Stimulated activated CD4-positive, alpha-beta T cell treated with anti-CD3 and anti-CD28 coated beads, Interleukin-4, amount 100 ng/mL, for 1 hour (primary cell): Measurements from ENCODE around the gene LBHD2.
A peak's percentile ranks its signal among the peaks of the same experiment; 100 is the strongest.

Experiments used
- DNase-seq: peaks from one replicate; pipeline ENCODE4 v3.0.0-alpha.2; 2020

LBHD2 gene

DNA sequence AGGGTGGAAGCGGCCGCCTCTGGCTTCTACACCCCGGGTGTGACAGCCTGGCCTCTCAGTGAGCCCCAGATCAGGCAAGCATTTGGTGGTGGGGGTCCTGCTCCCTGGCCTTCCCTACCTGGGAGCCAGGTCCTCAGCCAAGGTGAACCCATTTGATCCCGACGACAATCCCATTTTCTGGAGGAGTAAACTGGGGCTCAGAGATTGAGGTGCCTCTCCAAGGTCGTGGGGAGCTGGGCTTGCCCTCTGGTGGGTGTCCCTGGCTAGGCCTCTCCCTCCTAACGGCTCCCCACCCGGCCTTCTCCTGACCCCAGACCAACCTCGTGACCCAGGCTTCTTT is 7.8 kb downstream of the LBHD2 start:
- no peak for DNase-seq

DNA sequence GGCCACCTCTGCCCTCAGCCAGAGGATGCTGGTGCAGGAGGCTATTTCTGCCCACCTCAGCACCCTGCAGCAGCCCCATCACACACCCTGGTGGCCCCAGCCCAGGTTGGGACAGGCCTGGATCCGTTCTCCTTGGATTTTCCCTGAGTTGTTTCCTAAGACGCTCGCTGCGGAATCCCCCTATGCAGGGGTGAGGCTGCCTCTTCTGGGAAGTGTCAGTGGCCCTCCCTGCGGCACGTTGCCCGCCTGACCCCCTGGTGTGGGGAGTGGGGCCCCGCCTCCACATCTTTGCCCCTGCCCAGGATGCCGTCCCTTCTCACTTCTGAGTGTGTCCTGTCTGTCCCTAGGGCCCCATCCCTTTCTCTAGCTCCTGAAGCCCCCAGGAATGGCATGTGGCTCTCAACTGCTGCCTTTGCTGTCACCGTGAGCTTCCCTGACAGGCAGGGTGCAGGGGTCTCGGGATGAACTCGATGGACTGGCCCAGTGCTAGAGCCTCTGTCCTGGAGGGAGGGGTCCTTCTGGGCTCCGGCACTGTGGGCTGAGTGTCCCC is 9.9 kb downstream of the LBHD2 start:
- DNase-seq, result no peak

DNA sequence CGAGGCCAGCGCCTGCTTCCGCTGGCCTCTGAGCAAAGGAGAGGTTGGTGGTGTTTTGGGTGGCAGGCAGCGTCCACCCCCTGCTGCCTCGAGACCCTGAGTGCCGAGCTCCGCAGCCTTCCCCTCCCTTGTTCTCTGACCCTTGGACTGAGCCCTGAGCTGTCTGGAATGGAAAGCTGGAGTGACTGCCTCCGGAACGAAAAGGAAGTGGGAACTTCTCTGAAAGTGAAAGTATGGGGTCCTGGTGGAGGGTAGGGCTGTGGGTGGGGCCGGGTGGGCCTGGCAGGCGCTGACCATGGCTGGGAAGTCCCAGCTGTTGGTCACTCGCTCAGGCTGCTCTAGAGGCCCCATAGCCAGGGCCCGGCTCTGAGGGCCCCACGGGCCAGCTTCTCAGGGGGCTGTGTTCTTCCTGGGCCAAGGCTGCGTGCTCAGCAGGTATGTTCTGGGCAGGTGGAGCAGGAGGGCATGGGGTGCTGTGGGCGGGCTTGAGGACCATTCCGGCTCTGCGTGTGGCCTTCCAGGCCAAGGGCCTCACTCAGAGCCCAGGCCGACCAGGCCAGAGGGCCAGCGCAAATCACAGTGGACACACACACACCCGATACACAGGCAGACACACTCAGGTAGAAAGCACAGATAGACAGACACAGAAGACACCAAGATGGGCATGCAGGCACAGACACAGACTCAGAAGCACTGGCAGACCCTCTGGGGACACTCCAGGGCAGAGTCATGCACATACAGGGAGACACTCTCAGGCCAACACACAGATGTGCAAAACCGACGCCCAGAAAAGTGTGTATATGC is 10.6 kb downstream of the LBHD2 start, which contains the start of gene EXOC3L4:
Gene EXOC3L4 (plus strand): TSS at position 320 of the 804 bp plus-strand sequence. CDS start 5,495 bp downstream, outside the sequence.
- no peak for DNase-seq

GRCh38 chr14:103095210-103095778 is 11.3 kb downstream of the LBHD2 start:
- no peak for DNase-seq

- DNase-seq, result no peak
Observed at GRCh38 chr14:103096387-103096786, 12.4 kb downstream of the LBHD2 start.

GRCh38 chr14:103097244-103097993 is 13.4 kb downstream of the LBHD2 start:
- DNase-seq, result no peak

- no peak for DNase-seq
Observed at GRCh38 chr14:103097994-103098957, 14.3 kb downstream of the LBHD2 start.

DNA sequence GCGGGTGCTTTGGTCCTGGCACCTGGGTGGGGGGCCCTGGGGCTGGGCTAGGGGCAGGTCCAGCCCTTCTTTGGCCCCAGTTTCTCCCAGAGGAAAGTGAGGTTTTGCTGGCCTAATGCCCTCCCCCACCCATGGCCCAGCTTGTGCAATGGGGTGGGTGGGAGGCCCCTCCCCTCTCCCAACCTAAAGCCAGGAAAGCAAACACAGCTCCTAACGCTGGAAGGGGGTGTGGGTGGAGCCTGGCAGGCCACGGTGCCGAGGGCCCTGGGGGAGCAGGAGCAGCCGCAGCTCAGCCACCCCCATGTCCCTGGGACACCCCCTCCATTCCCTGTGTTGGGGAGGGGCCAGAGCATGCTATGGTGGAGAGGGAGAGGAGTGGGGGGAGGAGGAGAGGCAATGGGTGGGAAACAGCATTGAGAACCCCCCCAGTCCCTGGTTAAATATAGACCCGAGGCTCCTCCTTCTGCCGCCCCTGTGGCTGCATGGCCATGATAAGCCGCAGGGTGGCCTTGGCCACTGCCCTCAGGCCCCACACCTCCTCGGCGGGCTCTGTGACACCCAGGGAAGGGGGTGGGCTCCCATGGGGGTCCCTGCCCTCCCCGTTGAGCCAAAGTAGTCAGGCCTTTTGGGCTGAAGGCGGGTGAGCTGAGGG is 15.2 kb downstream of the LBHD2 start:
- DNase-seq, result no peak

GRCh38 chr14:103099733-103100280 is 15.8 kb downstream of the LBHD2 start:
- DNase-seq, result no peak

DNA sequence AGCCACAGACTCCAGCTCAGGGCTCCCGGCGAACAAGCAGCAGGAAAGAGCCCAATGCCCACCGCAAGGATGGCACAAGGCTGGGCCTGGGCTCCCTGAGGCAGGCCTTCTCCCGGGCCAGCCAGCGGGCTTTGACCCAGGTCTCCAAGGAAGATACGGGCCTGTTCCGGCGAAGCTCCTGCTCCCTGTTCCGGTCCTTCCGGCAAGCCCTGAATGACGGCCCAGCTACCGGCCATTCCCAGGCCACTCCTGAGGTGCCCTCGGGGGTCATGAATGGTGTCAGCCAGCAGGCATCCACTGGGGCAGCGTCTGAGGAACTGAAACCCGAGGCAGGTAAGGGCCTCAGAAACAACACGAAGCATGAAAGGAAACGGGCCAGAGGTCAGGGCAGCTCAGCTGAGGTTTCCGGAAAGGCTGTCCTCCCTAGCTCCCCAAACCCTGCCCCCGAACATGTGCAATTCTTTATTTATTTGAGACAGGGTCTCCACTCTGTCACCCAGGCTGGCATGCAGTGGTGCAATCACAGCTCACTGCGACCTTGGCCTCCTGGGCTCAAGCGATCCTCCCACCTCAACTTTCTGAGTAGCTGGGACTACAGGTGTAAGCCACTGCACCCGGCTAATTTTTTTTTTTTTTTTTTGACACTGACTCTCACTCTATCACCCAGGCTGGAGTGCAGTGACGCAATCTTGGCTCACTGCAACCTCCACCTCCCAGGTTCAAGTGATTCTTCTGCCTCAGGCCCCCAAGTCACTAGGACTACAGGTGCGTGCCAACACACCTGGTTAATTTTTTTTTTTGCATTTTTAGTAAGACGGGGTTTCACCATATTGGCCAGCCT is 16.5 kb downstream of the LBHD2 start:
- no peak for DNase-seq

DNA sequence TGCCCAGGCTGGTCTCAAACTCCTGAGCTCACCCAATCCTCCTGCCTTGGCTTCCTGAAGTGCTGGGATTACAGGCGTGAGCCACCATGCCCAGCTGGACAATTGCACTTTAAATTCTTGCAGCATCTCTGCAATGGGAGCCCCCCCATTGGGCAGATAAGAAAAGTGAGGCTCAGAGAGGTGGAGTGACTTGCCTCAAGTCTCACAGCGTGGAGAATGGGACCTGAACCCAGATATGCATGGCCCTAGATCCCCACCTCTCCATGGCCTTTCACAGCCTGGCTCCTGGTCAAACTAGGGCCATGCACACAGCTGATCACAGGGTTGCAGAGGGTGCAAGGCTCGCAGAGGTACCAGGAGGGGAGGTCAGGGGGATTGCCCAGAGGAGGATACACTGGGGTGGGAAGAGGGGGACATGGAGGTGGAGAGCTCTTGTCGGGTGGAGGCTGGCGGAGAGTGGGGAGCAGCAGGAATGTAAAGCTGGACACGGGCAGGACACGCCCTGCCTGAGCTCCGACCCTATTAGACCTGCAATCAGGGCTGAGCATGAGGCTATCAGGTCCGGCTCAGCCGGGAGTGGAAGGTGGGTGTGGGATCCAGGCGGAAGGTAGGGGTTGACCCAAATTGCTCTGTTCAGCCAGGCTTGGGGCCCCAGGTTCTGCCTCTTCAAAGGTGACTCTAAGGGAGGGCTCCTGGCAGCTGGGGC is 17.4 kb downstream of the LBHD2 start:
- DNase-seq, result no peak

DNA sequence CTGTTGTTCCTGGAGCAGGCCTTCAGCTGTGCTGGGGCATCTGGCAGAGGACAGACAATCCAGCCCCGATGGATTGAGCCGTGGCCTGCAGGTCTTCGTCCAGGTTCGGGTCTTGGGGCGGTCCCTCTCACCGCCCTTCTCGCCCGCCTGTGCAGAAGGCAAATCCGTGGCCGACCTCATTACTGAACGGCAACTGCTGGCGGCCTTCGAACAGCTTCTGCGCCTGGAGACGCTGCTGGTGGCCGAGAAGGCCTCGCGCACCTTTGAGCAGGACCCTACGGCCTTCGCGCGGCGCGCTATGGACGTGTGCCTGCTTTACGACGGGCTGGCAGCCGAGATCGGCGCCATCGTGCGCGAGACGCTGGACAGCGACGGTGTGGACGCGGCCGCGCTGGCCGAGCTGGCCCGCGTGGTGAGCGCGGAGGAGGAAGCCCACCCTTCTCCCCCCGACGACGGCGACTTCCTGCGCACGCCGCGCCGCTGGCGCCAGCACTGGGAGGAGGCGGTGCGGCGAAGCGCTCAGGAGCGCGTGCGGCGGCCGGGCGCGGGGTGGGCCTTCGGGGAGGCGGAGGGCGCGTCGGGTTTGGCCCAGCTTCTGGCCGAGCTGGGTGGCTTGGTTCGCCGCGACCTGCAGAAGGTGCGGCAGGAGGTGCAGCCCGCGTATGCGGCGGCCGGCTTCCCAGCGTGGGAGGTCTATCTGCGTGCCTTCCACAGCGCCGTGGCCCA is 18.1 kb downstream of the LBHD2 start:
- no peak for DNase-seq

DNA sequence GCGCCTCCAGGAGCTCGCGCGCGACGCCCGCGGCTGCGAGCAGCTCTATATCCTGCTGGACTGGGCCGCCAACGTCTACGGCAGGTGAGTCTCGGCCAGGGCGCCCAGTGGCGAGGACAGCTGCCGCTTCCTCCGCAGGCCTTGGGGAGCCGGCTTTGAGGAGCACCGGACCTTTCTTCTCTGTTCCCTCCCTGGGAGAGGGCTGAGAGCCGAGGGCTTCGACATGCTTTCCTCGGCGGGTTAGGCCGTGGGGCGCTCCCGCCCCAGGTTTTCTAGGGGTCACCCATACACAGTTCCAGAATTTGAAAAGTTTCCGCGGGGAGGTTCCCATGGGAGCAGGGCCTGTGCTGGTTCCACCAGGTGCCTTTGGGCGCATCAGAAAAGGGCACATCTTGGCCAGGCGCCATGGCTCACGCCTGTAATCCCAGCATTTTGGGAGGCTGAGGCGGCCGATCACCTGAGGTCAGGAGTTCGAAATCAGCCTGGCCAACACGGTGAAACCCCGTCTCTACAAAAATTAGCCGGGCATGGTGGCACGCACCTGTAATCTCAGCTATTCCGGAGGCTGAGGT is 18.8 kb downstream of the LBHD2 start:
- DNase-seq, result no peak

DNA sequence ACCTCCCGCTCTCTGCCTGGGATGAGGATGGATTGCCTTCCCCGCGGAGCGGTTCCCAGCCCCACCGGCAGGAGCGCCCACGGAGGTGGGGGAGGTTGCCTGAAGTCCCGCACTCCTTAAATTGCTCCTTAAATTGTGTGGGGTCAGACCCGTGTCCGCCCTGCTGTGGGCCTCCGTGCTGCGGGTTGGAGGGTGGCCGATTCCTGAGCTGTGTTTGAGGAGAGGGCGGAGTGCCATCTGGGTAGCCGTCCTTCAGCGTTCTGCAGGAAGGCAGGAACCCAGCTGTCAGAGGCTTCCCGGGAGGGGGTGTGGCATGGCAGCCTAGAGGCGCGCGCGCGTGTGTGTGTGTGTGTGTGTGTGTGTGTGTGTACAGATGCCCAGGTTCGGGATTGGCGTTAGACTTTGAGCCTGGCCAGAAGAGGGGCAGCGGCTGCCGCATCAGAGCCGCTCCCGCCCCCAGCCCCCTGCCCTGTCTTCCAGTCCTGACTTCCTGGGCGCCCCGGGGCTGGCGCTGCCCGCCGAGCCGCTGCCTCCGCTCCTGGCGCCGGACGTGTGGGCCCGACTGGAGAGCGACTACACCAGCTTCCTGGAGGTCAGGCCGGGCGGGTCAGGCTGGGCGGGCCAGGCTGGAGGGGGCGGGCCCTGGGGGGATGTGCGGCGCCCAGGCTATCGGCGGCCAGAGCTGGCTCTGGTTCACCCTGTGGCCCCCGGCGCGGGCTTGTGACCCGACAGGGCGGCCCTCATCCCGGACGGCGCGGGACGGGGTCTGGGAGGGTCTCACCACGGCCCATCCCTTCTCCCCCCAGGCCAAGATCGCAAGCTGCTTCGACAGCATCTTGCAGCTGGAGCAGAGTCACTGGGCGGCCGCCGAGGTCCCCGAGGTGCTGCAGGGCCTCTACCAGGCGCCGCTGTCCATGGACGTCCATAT is 19.7 kb downstream of the LBHD2 start:
- DNase-seq, result no peak

GRCh38 chr14:103104389-103104653 is 20.3 kb downstream of the LBHD2 start:
- DNase-seq, result no peak

DNA sequence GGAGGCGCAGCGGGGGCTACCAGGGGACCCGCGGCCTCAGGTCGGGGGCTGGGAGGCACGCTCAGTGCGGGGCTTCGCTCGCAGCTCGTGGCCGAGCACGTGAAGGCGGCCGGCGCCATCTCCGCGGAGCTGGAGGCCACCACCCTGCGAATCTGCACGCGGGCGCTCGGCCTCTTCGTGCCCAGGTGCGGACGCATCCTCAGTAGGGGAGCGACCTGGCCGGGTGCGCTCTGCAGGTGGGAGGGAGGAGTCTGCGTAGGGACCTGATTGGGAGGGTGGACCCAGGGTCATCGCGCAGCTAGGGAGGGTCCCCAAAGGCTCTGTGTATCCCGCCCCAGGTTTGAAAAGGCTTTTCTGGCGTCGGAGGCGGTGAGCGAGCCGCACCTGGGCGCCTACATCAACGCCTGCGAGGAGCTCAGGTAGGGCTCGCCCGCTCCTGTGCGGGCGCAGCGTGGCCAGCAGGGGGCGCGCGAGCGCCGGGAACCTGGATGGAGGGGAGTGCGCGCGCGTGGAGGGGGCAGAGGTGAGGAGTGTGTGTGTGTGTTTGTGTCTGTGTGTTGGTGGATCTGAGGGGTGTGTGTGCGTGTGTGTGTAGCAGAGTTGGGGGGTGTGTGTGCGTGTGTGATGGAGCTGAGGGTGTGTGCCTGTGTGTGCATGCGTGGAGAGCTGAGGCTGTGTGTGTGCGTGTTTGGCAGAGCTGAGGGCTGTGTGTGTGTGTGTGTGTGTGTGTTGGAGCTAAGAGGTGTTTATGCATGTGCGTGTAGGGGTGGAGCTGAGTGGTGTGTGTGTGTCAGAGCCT is 20.8 kb downstream of the LBHD2 start:
- peak; percentile 78 for DNase-seq

DNA sequence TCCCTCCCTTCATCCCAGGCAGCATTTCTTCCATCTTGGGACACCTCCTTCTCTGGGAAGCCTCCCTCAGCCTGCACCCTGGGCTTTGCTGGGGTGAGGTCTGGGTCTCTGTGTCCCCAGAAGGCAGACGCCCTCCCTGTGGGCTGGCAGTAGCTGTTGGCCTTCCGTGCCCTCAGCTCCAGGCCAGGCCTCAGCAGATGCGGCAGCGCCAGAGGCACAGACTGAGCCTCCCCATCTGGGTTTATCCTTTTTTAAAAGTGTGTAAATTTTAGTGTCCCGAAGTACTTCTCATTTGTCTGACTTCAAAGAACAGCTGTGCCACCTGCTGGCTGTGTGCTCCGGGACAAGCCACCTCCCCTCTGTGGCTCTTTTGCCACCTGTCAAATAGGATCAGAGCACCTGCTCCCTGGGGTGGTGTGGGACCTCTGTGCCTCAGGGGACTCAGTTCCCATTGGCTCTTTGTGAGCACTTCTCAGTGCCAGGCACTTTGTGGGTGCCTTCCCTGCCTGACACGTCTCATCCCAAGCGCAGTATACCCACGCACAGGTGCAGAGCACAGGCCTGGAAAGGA is 21.7 kb downstream of the LBHD2 start:
- no peak for DNase-seq
